Activated B cell treated with CpG ODN at 0.5 μM for 24 hours (primary cell): ENCODE results near the gene ITFG1. TPM values are rescaled to one million over a fixed set of nuclear protein-coding genes. Genes with fewer than 3 reads are reported as not detected.

Experiments used
- ATAC-seq: fragments of 200-7000 bp; cut with Tn5 transposase; one replicate; pipeline ENCODE4 v1.10.0; 2021; ENCODE audit warnings: low read depth, mild to moderate bottlenecking, moderate library complexity
- CTCF ChIA-PET: fragments of 350-600 bp; sonication (Branson Sonifier 250); formaldehyde crosslinking; loops from one replicate; lab custom pipeline; 2021; ENCODE audit warnings: antibody characterized with exemption; lab: Charles Lee
- POLR2A ChIA-PET: fragments of 350-600 bp; sonication (Branson Sonifier 250); formaldehyde crosslinking; loops from one replicate; lab custom pipeline; 2021; ENCODE audit warnings: antibody characterized with exemption; lab: Charles Lee
- DNase-seq: peaks from one replicate; pipeline ENCODE4 v3.0.0; 2022
- H3K27ac Mint-ChIP-seq: one replicate; pipeline ENCODE4 v1.8.0; 2020; ENCODE audit warnings: mixed read lengths
- H3K27me3 Mint-ChIP-seq: one replicate; pipeline ENCODE4 v1.8.0; 2021; ENCODE audit warnings: mixed read lengths
- H3K36me3 Mint-ChIP-seq: one replicate; pipeline ENCODE4 v1.8.0; 2021; ENCODE audit warnings: low read depth, mixed read lengths
- H3K4me1 Mint-ChIP-seq: one replicate; pipeline ENCODE4 v1.8.0; 2021; ENCODE audit warnings: mixed read lengths
- H3K4me3 Mint-ChIP-seq: one replicate; pipeline ENCODE4 v1.8.0; 2020; ENCODE audit warnings: mild to moderate bottlenecking, mixed read lengths
- H3K9me3 Mint-ChIP-seq: one replicate; pipeline ENCODE4 v1.8.0; 2020; ENCODE audit warnings: mixed read lengths
- intact Hi-C: fragments of 100-400 bp; cut with micrococcal nuclease; formaldehyde crosslinking; loops from one replicate; pipeline ENCODE4 v1.15.1; 2024
- total RNA-seq: library from RNA; stranded (reverse); gene quantifications from 2 replicates; pipeline ENCODE4 v1.2.3, GENCODE V29; 2022
- TF ChIP-seq, protein P1 (sequence below): fragments of 200-600 bp; IDR thresholded peaks from one replicate; pipeline ENCODE4 v1.8.0; 2022; ENCODE audit warnings: antibody characterized with exemption, mild to moderate bottlenecking

ITFG1 gene
- 23.8 and 30.9 TPM in 2 replicates for total RNA-seq

GRCh38 chr16:47460711-47461597 lies at the start of gene ITFG1, which contains the start of gene PHKB:
Gene ITFG1, minus strand, starts transcription at chr16:47461063. Its CDS starts 18 bp downstream, at chr16:47461045.
Gene PHKB, plus strand, starts transcription at chr16:47461331. Its CDS starts 20 bp downstream, at chr16:47461351.
- ATAC-seq, result peak; percentile 90
- Mint-ChIP-seq H3K27me3 (no peaks in the 10 kb centered on the region), H3K27ac (peak within 1 kb of the TSS; percentile 96), H3K4me3 (peak within 1 kb of the TSS; percentile 98), H3K9me3 (no peaks in the 10 kb centered on the region), H3K4me1 (peaks cover 68% of the 10 kb centered on the region), H3K36me3 (peaks cover 40% of the 10 kb centered on the region)
- CTCF ChIA-PET, result interaction anchor here (0.8 to 2.6 kb wide), 7 partner anchors 19 to 594 kb away, joined by 3 to 15 read pairs (median 3); partner anchors contain the start of gene NETO2
- TF ChIP-seq, protein P1, sequence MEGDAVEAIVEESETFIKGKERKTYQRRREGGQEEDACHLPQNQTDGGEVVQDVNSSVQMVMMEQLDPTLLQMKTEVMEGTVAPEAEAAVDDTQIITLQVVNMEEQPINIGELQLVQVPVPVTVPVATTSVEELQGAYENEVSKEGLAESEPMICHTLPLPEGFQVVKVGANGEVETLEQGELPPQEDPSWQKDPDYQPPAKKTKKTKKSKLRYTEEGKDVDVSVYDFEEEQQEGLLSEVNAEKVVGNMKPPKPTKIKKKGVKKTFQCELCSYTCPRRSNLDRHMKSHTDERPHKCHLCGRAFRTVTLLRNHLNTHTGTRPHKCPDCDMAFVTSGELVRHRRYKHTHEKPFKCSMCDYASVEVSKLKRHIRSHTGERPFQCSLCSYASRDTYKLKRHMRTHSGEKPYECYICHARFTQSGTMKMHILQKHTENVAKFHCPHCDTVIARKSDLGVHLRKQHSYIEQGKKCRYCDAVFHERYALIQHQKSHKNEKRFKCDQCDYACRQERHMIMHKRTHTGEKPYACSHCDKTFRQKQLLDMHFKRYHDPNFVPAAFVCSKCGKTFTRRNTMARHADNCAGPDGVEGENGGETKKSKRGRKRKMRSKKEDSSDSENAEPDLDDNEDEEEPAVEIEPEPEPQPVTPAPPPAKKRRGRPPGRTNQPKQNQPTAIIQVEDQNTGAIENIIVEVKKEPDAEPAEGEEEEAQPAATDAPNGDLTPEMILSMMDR, result no peak
- intact Hi-C loops, result loop anchor here (1.0 to 10.0 kb wide), 9 partner anchors 32 to 776 kb away; partner anchors contain the start of genes DNAJA2, NETO2, ORC6 and VPS35
- POLR2A ChIA-PET, result interaction anchor here (0.6 to 4.5 kb wide), 18 partner anchors 12 to 1149 kb away, joined by 3 to 97 read pairs (median 4); partner anchors contain the start of genes C16orf87, DNAJA2 and N4BP1
- DNase-seq, result peak; percentile 95

GRCh38 chr16:47507701-47508100 lies 46.8 kb upstream of the ITFG1 start:
- intact Hi-C loops, result no loop called here
- ATAC-seq, result no peak
- CTCF ChIA-PET, result interaction anchor here (1.2 kb wide), 1 partner anchor 366 kb away, joined by 3 read pairs; no protein-coding TSS in a partner anchor
- Mint-ChIP-seq H3K4me1 (peaks cover 20% of the 10 kb centered on the region), H3K27me3 (no peaks in the 10 kb centered on the region), H3K36me3 (peaks cover 73% of the 10 kb centered on the region), H3K4me3 (no peak overlapping the region), H3K27ac (no peak overlapping the region), H3K9me3 (no peaks in the 10 kb centered on the region)
- POLR2A ChIA-PET, result interaction anchor here (2.4 kb wide), 1 partner anchor 14 kb away, joined by 10 read pairs; no protein-coding TSS in a partner anchor
- no peak for DNase-seq
- TF ChIP-seq, protein P1, result no peak

- no peak overlapping the region for H3K4me3 Mint-ChIP-seq
- DNase-seq (no peak), ATAC-seq (no peak)
- ChIA-PET CTCF (interaction anchor here (1.2 to 1.7 kb wide), 2 partner anchors 363 to 365 kb away, joined by 3 read pairs; partner anchors contain the start of gene NETO2), POLR2A (interaction anchor here (0.6 to 2.4 kb wide), 5 partner anchors 12 to 732 kb away, joined by 3 to 10 read pairs (median 4); partner anchors contain the start of genes ITFG1 and PHKB)
- peaks cover 20% of the 10 kb centered on the region for H3K4me1 Mint-ChIP-seq
- H3K27me3 Mint-ChIP-seq, result no peaks in the 10 kb centered on the region
- H3K36me3 Mint-ChIP-seq, result peaks cover 74% of the 10 kb centered on the region
- H3K27ac Mint-ChIP-seq, result peak overlapping the region; percentile 46
- no peaks in the 10 kb centered on the region for H3K9me3 Mint-ChIP-seq
- intact Hi-C loops, result no loop called here
- TF ChIP-seq, protein P1, result no peak
Measured at GRCh38 chr16:47506800-47507199, 45.9 kb upstream of the ITFG1 start.

DNA sequence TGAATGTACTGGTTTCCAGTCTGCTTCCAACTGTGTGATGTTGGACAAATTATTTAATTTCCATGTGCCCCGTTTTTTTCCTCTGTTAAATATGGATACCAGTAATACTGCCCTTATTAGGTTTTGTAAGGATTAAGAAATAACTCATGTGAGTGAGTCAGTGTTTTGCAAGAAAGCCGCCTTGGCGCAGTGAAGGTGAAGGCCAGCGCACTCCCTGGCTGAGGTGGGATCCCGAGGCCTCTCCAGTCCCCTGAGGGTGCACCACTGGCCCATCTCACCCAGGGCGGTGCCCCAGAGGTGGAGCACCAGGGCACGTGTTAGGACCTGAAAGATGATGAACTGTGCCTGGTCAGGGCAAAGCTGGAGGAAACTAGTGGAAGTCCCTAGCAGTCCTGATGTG lies 43.7 kb upstream of the ITFG1 start:
- H3K4me1 Mint-ChIP-seq, result peaks cover 20% of the 10 kb centered on the region
- no peaks in the 10 kb centered on the region for H3K9me3 Mint-ChIP-seq
- no peak overlapping the region for H3K4me3 Mint-ChIP-seq
- DNase-seq (no peak), ATAC-seq (no peak)
- no peaks in the 10 kb centered on the region for H3K27me3 Mint-ChIP-seq
- ChIA-PET CTCF (no interaction called here), POLR2A (no interaction called here)
- peaks cover 72% of the 10 kb centered on the region for H3K36me3 Mint-ChIP-seq
- intact Hi-C loops, result no loop called here
- TF ChIP-seq, protein P1, result no peak
- H3K27ac Mint-ChIP-seq, result no peak overlapping the region

DNA sequence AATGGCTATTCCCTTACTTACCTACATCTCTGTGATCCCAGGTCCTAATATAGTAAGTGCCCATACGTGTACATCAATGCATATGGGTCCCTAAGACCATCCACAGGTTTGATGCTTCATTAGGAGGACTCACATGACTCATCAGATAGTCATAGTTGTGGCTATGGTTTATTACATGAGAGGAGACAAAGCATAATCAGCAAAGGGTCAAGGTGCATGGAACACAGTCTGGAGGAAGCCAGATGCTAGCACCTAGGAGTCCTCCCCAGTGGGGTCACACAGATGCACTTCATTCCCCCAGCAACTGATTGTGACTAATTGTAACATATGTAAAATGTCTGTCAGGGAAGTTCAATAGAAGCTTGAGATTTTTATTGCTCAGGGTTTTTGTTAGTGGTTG lies 43.1 kb upstream of the ITFG1 start:
- TF ChIP-seq, protein P1, result no peak
- ChIA-PET POLR2A (no interaction called here), CTCF (no interaction called here)
- H3K27ac Mint-ChIP-seq, result peak overlapping the region; percentile 32
- DNase-seq (no peak), ATAC-seq (no peak)
- intact Hi-C loops, result no loop called here
- peaks cover 20% of the 10 kb centered on the region for H3K4me1 Mint-ChIP-seq
- H3K27me3 Mint-ChIP-seq, result no peaks in the 10 kb centered on the region
- H3K9me3 Mint-ChIP-seq, result no peaks in the 10 kb centered on the region
- no peak overlapping the region for H3K4me3 Mint-ChIP-seq
- peaks cover 73% of the 10 kb centered on the region for H3K36me3 Mint-ChIP-seq
